GM21825 (cell line): ENCODE measurements around the gene ALDH3A2.

Experiments
- ATAC-seq: cut with Tn5 transposase; IDR thresholded peaks from one replicate; pipeline ENCODE4 v1.9.1; 2021; ENCODE audit warnings: mild to moderate bottlenecking, moderate library complexity; ENCODE audit not compliant: unreplicated experiment

ALDH3A2 gene

DNA sequence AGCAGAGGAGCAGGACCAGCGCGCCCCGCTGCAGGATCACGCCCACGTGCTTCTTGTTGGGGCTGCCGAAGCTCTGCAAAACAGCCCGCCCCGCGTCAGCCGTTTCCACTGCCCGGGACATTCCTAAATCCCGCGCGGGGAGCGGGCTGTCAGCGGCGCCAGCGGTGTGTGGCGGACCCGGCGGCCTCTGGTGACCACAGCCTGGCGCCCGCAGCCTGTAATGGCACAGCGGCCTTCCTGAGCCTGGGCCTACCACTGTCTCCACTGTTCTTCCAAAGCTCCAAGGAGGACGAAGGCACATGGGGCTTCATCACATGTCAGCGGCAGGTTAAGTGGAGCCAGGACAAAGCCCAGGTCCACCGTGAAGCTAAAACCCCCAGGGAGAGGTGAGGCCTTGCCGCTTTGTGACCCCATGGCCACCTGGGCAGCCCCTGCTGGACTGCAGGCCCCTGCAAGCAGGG is 65.4 kb downstream of the ALDH3A2 start:
- no peak for ATAC-seq

DNA sequence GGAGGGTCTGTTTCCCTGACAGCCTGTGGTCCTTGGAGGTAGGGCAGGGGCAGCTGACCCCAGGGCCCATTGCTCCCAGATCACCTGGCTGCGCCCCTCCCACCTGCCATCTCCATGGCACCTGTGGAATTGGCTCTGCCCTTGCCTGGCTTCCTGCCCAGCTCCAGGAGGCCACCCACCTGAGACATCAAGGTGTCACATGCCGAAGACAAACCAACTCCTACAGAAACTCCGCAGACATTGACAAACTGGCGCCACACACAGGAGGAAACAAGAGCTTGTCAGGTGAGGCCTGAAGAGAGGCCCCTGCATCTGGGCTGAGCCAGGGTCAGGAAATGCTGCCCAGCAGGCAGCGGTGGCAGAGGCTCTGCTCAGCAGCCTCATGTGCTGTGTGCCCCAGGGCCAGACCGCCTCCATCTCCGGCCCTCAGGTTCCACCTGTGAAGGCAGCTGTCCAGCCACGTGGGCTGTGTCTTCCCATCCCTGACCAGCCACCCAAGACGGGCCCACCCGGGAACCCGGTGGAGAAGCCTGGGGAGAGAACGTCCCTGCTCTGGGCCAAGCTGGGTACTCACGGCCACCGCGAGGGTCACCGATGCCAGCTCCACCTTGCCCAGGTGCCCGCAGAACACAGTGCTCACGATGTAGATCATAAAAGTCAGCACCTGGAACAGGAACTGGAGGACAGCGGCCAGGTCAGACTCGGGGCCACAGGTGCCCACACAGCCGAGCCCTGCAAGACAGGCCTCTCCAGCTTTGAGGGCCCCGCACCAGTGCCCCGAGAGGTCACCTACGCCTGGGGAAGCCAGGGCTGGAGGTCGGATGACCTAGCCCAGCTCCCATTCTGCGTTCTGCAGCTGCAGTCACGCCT is 66.2 kb downstream of the ALDH3A2 start:
- ATAC-seq, result no peak

DNA sequence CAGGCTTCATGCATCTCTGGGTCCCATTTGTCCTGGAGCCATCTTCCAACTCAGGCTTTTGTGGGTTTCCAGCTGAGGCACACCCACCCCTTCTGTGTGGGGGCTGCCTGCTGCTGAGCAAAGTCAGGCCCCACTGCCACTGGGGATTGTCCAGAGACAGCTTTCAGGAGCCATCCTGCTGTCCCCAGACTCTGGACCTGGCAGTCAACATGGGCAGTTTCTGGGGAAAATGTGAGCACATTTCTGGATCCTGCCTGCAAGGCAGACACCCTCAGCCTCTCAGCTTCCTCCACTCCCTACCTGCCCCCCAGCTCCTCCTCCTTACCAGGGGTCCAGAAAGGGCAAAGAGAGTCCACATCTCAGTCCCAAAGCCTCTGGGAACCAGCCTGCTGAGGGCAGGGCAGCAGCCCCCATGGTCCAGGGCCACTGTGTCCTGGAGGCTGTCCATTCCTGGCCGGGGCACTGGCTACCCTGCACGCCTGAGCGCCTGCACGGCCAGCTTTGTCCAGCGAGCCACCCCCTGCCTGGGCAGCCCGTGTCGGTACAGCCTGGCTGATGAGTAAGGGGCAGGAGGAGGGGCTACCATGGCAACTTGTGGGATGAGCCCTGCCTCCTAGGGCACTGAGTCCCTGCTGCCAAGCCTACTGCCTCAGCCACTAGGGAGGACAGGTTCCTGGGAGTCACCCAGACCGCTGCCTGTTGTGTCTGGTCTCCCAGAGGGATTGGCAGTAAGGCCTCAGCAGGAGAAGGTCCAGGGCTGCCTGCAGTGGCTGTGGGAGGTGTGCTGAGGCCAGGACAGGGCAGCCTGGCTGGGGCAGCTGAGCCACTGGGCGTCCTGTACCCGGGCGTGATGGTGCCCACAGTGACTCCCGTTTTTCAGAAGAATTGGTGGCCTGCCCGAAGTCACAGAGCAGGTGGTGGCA is 67.8 kb downstream of the ALDH3A2 start, which contains the start of gene SLC47A2:
Gene SLC47A2 (minus strand): TSS at position 477 of the 923 bp plus-strand sequence. CDS start 29 bp downstream, at position 448.
- ATAC-seq, result no peak

DNA sequence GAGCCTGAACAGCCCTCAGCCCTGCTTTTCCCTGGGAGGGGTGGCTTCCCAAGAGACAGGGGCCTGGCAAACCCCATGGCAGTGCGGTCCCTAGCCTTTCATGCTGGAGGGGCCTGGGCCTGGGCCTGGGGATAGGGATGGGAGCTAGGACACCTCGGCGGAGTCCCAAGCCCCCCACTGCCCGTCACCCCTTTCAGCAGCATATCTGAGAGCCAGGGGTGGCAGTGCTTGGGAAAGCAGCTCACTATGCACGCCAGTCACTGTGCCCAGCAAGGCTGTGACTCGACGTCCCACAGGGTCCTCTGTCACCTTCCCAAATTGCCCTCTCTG is 68.4 kb downstream of the ALDH3A2 start:
- ATAC-seq, result no peak

GRCh38 chr17:19717411-19717908 is 68.9 kb downstream of the ALDH3A2 start:
- no peak for ATAC-seq

- ATAC-seq, result no peak
These were observed 69.6 kb downstream of the ALDH3A2 start for GRCh38 chr17:19718041-19718612.

GRCh38 chr17:19718613-19719354 is 70.2 kb downstream of the ALDH3A2 start:
- no peak for ATAC-seq

DNA sequence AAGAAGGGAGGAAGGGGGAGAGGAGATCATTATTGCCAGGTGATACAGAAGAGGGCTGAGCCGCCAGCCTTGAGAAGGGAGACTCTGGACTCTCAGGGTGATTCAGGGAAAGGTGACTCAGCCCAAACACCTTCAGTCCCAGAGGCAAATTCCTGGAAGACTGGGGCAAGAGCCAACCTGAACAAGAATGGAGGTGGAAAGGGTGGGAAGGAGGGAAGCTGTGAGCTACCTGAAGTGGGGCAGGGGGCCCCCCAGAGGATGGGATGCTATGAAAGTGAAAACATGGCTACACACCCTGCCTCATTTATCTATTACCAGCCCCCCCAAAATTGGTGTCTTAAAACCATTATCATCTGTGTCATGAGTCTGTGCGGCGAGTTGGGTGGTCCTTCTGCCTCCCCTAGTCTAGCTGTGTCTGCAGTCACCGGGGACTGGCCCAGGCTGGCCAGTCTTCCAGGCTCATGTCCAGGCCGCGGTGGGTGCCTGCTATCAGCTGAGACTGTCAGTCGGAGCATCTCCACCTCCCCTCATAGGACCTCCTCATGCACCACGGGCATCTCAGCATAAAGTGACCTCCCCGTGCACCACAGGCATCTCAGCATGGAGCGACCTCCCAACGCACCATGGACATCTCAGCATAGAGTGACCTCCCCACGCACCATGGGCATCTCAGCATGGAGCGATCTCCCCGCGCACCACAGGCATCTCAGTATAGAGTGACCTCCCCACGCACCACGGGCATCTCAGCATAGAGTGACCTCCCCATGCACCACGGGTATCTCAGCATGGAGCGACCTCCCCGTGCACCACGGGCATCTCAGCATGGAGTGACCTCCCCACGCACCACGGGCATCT is 71.0 kb downstream of the ALDH3A2 start:
- ATAC-seq, result no peak

GRCh38 chr17:19720210-19720475 is 71.6 kb downstream of the ALDH3A2 start:
- ATAC-seq, result no peak

DNA sequence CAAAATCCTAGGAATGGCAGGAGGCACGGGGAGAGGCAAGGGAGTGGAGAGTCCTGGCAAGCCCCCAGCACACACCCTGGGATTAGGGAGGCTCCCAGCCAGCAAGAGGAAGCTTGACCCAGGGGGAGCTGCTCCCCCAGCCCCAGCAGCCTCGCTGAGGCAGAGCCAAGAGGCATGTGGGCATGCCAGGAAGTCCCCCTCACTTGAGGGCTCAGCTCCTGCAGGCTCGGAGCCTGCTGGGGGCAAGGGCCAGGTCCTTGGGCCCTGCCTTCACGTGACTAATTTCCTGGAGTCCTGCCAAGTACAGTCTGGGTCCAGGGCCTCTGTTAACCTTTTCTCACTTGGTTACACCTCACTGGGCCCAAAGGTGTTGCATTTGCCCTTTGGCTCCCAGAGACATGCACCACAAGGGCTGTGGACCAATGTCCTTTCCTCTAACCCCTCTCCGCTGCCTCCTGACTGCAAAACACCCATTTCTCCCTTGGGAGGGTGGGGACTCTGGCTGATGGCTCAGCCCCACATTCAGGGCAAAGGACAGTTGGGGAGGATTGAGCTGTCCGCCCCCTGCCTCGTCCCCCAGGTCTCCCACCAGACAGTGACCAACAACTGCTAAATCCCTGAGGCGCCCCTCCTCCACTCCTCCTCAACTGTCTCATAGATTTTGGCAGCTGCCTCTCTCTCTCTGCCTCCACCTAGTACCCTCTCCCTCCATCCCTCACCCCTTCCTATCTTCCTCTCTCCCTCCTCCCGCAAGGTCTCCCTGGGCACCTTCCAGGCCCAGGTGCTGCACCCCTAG is 72.3 kb downstream of the ALDH3A2 start:
- no peak for ATAC-seq

DNA sequence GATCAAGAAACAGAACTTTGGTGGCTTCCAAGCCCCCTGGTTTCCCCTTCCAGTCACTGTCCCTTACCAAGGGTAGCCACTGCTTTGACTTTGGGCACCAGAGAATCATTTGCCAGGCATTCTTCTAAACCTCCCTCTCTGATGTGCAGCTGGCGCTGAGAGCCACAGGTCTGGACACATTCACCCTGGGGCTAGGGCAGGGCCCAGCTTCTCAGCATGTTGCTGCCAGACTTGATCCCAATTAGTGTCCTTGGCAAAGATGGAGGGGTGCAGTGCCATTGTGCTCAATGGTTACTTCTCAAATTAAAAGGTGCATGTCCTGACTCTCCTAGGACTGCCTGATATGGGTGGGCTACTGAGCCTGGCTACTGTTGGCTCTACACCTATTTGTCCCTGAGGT is 75.4 kb downstream of the ALDH3A2 start:
- ATAC-seq, result no peak

DNA sequence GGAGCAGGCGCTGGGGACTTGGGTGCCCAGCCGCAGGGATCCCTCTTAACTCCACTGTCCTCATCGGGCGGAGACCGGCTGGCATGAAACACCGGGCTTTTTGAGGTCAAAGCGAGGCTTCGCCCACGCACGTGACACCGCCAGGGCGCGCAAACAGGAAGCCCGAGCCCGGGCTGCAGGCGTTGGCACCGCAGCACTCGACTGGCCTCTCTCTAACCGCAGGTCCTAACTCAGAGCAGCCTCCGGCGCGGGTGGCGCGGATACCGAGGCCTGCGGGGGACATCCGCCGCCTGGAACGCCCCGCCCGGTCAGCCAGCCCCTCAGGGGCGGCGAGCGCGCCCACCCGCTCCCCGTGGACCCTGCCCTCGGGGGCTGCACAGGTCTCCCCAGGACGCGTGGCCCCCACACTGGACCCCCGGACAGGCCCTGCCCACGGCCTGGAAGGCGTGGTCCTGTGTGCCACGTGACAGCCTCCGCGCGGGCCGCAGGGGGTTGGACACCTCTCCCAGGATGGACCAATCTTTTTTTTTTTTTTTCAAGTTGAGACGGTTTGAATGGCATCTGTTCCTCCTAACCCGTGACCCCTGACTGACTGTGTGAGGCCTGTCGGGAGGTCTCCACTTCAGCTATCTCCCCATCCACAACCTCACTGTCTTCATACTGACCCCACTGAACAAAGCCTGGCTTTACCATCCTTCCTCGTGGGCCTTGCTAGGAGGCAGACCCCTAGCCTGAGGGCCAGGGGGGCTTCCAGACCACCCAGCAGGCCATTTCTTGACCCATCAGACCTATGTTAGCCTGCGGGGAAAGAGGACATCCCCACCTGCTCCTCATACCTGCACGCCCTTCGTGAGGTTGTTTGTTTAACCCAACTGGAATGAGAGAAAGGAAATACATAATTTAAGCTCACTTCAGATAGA is 76.2 kb downstream of the ALDH3A2 start:
- no peak for ATAC-seq

DNA sequence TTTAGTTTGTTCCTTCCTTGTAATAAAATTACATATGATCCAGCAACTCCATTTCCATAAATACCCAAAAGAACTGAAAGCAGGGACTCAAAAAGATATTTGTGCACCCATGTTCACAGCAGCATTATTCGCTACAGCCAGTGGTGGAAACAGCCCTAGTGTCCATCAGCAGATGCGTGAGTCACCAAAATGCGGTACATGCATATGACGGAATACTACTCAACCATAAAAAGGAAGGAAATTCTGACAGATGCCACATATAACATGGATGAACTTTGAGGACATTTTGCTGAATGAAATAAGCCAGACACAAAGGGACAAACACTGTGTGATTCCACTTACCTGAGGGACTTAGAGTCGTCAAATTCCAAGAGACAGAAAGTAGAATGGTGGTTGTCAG is 76.9 kb downstream of the ALDH3A2 start:
- ATAC-seq, result no peak

- no peak for ATAC-seq
These were observed 78.3 kb downstream of the ALDH3A2 start for GRCh38 chr17:19726631-19727376.
